ENCODE results near the gene SHANK1. TPM values are rescaled to one million over a fixed set of nuclear protein-coding genes. Genes with fewer than 3 reads are reported as not detected.

SHANK1 gene
- total RNA-seq, 4 donors from 2014 or later: 0.11 to 0.42 (median 0.39) TPM; not detected in 1

GRCh38 chr19:50679177-50680125, 40.2 kb downstream of the SHANK1 start:
- Histone ChIP-seq H3K9me3 (peaks cover 0 to 9% (median 0%) of the 10 kb centered on the region in 4 donors), H3K36me3 (no peaks in the 10 kb centered on the region), H3K27ac (replicated peaks in 1 of 4) (no peak overlapping the region), H3K27me3 (peaks cover 0 to 93% (median 0%) of the 10 kb centered on the region in 4 donors), H3K4me1 (peaks cover 0 to 7% (median 0%) of the 10 kb centered on the region in 4 donors), H3K4me3 (no peak overlapping the region)
- intact Hi-C loops (cut with DNase I): no loop called here
- peak; percentile 94 for DNase-seq (ENCODE audit: extremely low spot score)
- WGBS: 18% methylated on average over 21 of the region's 23 CpGs
- no peak for TF ChIP-seq POLR2A (IDR thresholded peaks at IDR 0.05; ENCODE audit: low read depth)
- no peak for TF ChIP-seq CTCF (IDR thresholded peaks at IDR 0.05)
- TF ChIP-seq EP300 (IDR thresholded peaks at IDR 0.05): no peak
- no peak for TF ChIP-seq POLR2AphosphoS5 (IDR thresholded peaks at IDR 0.05)

- no peak for DNase-seq (ENCODE audit: extremely low spot score)
- H3K27ac ChIP-seq (replicated peaks in 1 of 4): no peak overlapping the region
- H3K4me3 ChIP-seq: no peak overlapping the region
- TF ChIP-seq POLR2AphosphoS5 (IDR thresholded peaks at IDR 0.05): no peak
- TF ChIP-seq CTCF (IDR thresholded peaks at IDR 0.05): no peak
- no peak for TF ChIP-seq EP300 (IDR thresholded peaks at IDR 0.05)
- TF ChIP-seq POLR2A (IDR thresholded peaks at IDR 0.05; ENCODE audit: low read depth): no peak
- 45% methylated on average over 3 of the region's 3 CpGs for WGBS
- no peaks in the 10 kb centered on the region for H3K36me3 ChIP-seq
- peaks cover 0 to 91% (median 0%) of the 10 kb centered on the region in 4 donors for H3K27me3 ChIP-seq
- peaks cover 0 to 9% (median 0%) of the 10 kb centered on the region in 4 donors for H3K9me3 ChIP-seq
- peaks cover 0 to 7% (median 0%) of the 10 kb centered on the region in 4 donors for H3K4me1 ChIP-seq
- intact Hi-C loops (cut with DNase I): no loop called here
These were observed 41.3 kb downstream of the SHANK1 start for GRCh38 chr19:50678323-50678722.

- Histone ChIP-seq H3K9me3 (peaks cover 0 to 9% (median 0%) of the 10 kb centered on the region in 4 donors), H3K36me3 (no peaks in the 10 kb centered on the region), H3K27me3 (peaks cover 0 to 91% (median 0%) of the 10 kb centered on the region in 4 donors), H3K4me1 (peaks cover 0 to 7% (median 0%) of the 10 kb centered on the region in 4 donors), H3K4me3 (no peak overlapping the region), H3K27ac (replicated peaks in 1 of 4) (no peak overlapping the region)
- no peak for TF ChIP-seq POLR2A (IDR thresholded peaks at IDR 0.05; ENCODE audit: low read depth)
- no peak for TF ChIP-seq CTCF (IDR thresholded peaks at IDR 0.05)
- no peak for TF ChIP-seq POLR2AphosphoS5 (IDR thresholded peaks at IDR 0.05)
- no peak for TF ChIP-seq EP300 (IDR thresholded peaks at IDR 0.05)
- DNase-seq (ENCODE audit: extremely low spot score): no peak
- intact Hi-C loops (cut with DNase I): no loop called here
- 41% methylated on average over 5 of the region's 5 CpGs for WGBS
These were observed 42.0 kb downstream of the SHANK1 start for GRCh38 chr19:50677636-50678035.

GRCh38 chr19:50676625-50677197, 42.9 kb downstream of the SHANK1 start:
- no peak for DNase-seq (ENCODE audit: extremely low spot score)
- 56% methylated on average over 1 of the region's 1 CpG for WGBS
- no peaks in the 10 kb centered on the region for H3K36me3 ChIP-seq
- no peak overlapping the region for H3K4me3 ChIP-seq
- H3K4me1 ChIP-seq: peaks cover 0 to 7% (median 0%) of the 10 kb centered on the region in 4 donors
- peaks cover 0 to 9% (median 0%) of the 10 kb centered on the region in 4 donors for H3K9me3 ChIP-seq
- TF ChIP-seq POLR2AphosphoS5 (IDR thresholded peaks at IDR 0.05): no peak
- H3K27ac ChIP-seq (replicated peaks in 1 of 4): no peak overlapping the region
- peaks cover 0 to 90% (median 0%) of the 10 kb centered on the region in 4 donors for H3K27me3 ChIP-seq
- intact Hi-C loops (cut with DNase I): no loop called here

- Histone ChIP-seq H3K9me3 (peaks cover 0 to 9% (median 0%) of the 10 kb centered on the region in 4 donors), H3K4me3 (no peak overlapping the region), H3K36me3 (no peaks in the 10 kb centered on the region), H3K27ac (replicated peaks in 1 of 4) (no peak overlapping the region), H3K27me3 (peaks cover 2 to 93% (median 17%) of the 10 kb centered on the region in 4 donors), H3K4me1 (peaks cover 0 to 7% (median 4%) of the 10 kb centered on the region in 4 donors)
- WGBS: 37% methylated on average over 15 of the region's 15 CpGs
- no peak for DNase-seq (ENCODE audit: extremely low spot score)
- TF ChIP-seq CTCF (IDR thresholded peaks at IDR 0.05) (no peak), POLR2AphosphoS5 (IDR thresholded peaks at IDR 0.05) (no peak), POLR2A (IDR thresholded peaks at IDR 0.05; ENCODE audit: low read depth) (no peak), EP300 (IDR thresholded peaks at IDR 0.05) (no peak)
- intact Hi-C loops (cut with DNase I): no loop called here
These were observed 46.5 kb downstream of the SHANK1 start for GRCh38 chr19:50673118-50673517.

Measured in esophagus muscularis mucosa (tissue), 4 donors.